GM19099 (cell line): ENCODE results near the gene NDUFS1.

ENCODE experiments used
- POLR2A ChIP-seq: IDR thresholded peaks from 3 replicates; pipeline ENCODE4 v1.6.1; 2011; ENCODE audit warnings: low read depth; ENCODE audit not compliant: insufficient read length; ENCODE audit errors: extremely low read depth

Gene NDUFS1

GRCh38 chr2:206159346-206160124, at the start of gene NDUFS1, which contains the start of gene EEF1B2:
NDUFS1 (minus strand) TSS chr2:206159444; CDS start chr2:206153678, 5,766 bp downstream.
EEF1B2 (plus strand) TSS chr2:206159895; CDS start chr2:206159980, 85 bp downstream.
- TF ChIP-seq POLR2A = peak; percentile 65

DNA sequence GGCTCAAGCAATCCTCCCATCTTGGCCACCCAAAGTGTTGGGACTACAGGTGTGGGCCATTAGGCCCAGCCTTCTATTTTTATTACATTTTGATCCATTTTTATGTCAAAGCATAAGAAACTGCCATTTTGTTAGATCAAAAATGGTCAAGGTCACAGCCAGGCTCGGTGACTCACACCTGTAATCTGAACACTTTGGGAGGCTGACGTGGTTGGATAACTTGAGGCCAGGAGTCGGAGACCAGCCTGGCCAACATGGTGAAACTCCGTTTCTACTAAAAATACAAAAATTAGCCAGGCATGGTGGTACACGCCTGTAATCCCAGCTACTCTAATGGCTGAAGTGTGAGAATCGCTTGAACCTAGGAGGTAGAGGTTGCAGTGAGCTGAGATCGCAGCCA, 49.7 kb upstream of the NDUFS1 start:
- no peak for TF ChIP-seq POLR2A

DNA sequence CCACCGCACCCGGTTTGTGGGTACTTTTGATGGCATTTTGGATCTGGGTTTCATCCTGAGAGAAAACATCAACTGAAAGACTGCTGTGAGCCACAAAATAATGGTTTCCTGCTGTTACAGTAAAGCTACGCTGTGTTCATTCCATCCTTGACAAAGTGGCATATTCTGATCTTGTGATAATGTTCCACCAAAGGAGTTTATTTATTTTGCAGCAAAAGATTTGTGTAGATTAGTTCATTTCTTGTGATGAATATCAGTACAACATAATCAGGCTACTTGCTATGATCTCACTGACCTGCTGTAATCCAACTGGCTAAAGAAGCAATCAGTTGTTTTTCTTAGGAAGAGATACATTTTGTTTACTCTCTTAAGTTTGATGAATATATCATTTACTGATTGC, 45.5 kb upstream of the NDUFS1 start:
- TF ChIP-seq POLR2A = no peak

- TF ChIP-seq POLR2A = no peak
Measured at GRCh38 chr2:206203331-206203730, 44.1 kb upstream of the NDUFS1 start.

DNA sequence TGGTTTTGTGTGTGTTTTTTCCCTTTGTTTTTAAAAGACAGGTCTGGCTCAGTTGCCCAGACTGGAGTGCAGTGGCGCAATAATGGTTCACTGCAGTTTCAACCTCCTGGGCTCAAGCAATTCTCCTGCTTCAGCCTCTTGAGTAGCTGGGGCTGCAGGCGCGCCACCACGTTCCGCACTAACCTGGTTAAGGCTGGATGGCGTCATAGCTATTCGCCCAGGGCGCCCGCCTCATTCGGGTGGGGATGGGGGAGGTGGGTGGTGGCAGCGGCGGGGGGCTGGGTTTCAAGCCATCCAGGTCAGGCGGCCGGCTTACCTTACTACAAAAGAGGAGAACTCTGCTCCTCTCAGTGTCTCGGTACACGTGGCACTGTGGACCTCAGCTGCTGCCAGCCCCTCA, 43.2 kb upstream of the NDUFS1 start:
- TF ChIP-seq POLR2A = no peak

- no peak for TF ChIP-seq POLR2A
Measured at GRCh38 chr2:206201075-206201848, 42.0 kb upstream of the NDUFS1 start.

DNA sequence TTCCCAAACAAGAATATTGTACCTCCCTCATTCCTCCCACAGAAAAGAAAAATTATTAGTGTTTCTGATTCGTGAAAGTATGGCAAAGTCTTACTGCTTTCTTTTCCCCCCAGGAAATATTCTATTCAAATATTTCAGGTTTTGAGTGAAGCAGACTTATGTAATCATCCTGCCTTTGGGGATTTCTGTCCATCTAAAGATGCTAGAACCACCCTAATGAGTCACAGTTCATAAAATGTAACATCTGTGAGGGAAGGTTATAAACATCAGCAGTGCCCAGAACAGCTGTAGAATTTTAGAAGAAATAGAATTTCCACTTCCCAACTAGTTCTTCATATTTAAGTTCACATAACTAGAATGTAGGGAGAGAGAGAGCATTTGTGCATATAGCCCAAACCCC, 39.4 kb upstream of the NDUFS1 start:
- no peak for TF ChIP-seq POLR2A

DNA sequence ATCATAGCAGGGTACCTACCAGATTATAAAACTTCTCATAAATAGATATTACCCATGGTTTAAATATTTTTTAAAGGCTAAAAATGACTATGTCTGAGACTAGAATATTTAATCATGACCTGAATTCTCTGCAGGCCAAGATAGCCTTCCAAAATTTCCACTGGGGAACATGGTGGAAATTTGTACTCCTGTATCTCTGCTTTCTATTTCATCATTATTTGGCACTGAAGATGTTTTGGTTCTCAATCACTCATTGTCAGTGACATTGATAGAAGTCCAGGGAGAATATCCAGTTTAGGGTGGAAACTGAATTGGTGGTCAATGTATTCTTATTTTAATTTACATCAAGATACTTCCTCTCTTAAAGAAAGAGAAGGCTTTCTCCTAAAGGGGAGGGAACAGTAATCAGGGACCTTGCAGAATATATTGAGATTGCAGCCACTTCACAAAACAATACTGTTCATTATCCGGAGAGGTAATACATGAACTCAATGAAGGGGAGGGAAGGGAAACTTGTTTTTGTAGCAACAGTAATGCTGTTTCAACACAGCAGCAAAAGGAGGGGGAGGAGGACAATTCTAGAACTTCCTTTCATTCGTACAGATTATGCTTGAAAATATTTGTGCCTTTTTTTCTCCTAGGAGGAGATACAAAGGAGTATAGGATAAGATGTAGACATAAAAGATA, 34.6 kb upstream of the NDUFS1 start:
- TF ChIP-seq POLR2A = no peak

GRCh38 chr2:206192157-206192556, 32.9 kb upstream of the NDUFS1 start:
- TF ChIP-seq POLR2A = no peak

DNA sequence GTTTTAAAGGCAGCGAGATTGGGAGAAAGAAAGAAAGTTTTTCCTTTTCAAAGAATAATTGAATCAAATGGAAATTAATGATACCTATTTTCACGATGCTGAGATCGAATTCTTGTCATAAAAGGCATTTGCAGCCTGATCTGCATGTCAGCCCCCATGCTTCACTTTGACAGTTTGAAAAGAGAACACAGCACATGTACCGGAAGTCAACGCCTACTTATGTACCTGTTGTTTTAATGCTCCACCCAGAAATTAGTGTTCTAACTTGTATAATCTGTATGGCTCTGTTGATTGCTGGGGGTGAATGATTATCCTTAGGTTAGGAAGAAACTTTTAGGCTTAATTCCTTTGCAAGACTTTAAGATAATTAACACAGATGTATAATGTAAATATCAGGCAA, 31.4 kb upstream of the NDUFS1 start:
- TF ChIP-seq POLR2A = no peak

- TF ChIP-seq POLR2A = no peak
Measured at GRCh38 chr2:206190111-206190510, 30.9 kb upstream of the NDUFS1 start.

GRCh38 chr2:206189691-206190090, 30.4 kb upstream of the NDUFS1 start:
- TF ChIP-seq POLR2A = no peak

- TF ChIP-seq POLR2A = no peak
Measured at GRCh38 chr2:206176901-206177300, 17.7 kb upstream of the NDUFS1 start.

DNA sequence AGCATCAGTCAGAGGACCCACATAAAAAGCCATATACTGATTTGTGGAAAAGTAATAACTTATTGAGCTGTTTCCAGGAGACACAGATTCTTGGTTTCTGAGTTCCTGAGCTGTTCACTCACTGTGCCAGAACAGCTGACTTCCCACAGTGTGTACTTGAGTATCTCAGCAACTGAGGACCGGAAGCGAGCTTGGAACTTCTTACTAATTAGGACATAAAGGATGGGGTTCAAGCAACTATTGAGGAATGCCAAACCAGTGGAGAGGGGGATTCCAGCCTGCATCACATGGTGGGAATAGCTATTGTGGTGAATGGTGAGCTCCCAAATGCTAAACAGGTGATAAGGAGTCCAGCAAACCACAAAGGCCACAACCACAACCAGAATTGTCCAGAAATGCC, 16.9 kb upstream of the NDUFS1 start:
- TF ChIP-seq POLR2A = no peak

DNA sequence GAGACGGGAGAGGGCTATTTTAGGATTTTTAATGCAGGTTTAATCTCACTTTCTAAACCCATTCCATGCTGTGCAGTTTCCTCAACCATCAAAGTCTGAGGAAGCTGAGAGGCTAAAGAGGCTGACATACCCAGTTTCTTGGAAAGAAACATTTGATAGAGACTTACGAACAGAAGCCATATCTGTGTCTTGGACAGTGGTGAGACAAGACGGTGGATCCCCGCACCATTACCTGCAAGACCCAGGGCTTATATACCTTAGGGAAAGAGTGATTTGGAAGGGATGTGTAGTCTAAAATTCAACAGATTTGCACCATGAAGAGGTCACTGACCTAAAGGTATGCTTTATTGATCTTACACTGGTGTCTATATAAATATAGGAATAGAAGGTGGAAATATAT, 13.9 kb upstream of the NDUFS1 start:
- TF ChIP-seq POLR2A = no peak

- TF ChIP-seq POLR2A = no peak
Measured at GRCh38 chr2:206164261-206164862, 5.1 kb upstream of the NDUFS1 start.
